SU-DHL-6 (cell line): Measurements from ENCODE around the gene ARL4D.

ENCODE experiments used
- H2AFZ ChIP-seq: fragments of 200-600 bp; sonication (generic); 2 replicates; pipeline ENCODE4 v1.6.1; 2014; ENCODE audit warnings: low read depth, mild to moderate bottlenecking, moderate library complexity, mixed read lengths, antibody characterized with exemption, low read length; ENCODE audit not compliant: severe bottlenecking
- H3F3A ChIP-seq: fragments of 200-600 bp; shearing (Covaris generic); 2 replicates; pipeline ENCODE4 v1.6.0; 2016; ENCODE audit warnings: antibody characterized with exemption, mild to moderate bottlenecking; ENCODE audit not compliant: insufficient read depth
- H3K27ac ChIP-seq: fragments of 200-600 bp; sonication (generic); 2 replicates; pipeline ENCODE4 v1.5.1; 2016; ENCODE audit warnings: low read depth, mild to moderate bottlenecking, low read length, moderate library complexity, mixed read lengths
- H3K27me3 ChIP-seq: fragments of 200-600 bp; sonication (generic), shearing (Covaris generic); 2 replicates; pipeline ENCODE4 v1.6.0; 2014; ENCODE audit warnings: mild to moderate bottlenecking, low read length
- H3K36me3 ChIP-seq: fragments of 200-600 bp; sonication (generic); 2 replicates; pipeline ENCODE4 v1.6.1; 2014; ENCODE audit warnings: mild to moderate bottlenecking, low read length, mixed read lengths
- H3K4me2 ChIP-seq: fragments of 300-600, 200-600 bp; shearing (Covaris generic), sonication (generic); 2 replicates; pipeline ENCODE4 v1.6.0; 2014; ENCODE audit warnings: low read length, low read depth, mild to moderate bottlenecking; ENCODE audit not compliant: poor library complexity, severe bottlenecking
- H3K4me3 ChIP-seq: fragments of 200-600 bp; sonication (generic); 2 replicates; pipeline ENCODE4 v1.5.1; 2014; ENCODE audit warnings: antibody characterized with exemption, low read length, mild to moderate bottlenecking, mixed read lengths; ENCODE audit not compliant: insufficient read depth, poor library complexity, severe bottlenecking
- H3K79me2 ChIP-seq: fragments of 200-600 bp; sonication (generic); 2 replicates; pipeline ENCODE4 v1.6.1; 2014; ENCODE audit warnings: mild to moderate bottlenecking, low read length, moderate library complexity; ENCODE audit not compliant: insufficient read depth
- H3K9ac ChIP-seq: fragments of 200-600 bp; sonication (generic); 2 replicates; pipeline ENCODE4 v1.7.0; 2014; ENCODE audit warnings: mild to moderate bottlenecking, low read length
- H3K9me2 ChIP-seq: fragments of 200-600 bp; sonication (generic); replicated peaks from 2 replicates; pipeline ENCODE4 v1.6.1; 2014; ENCODE audit warnings: low read length; ENCODE audit not compliant: insufficient read depth
- H3K9me3 ChIP-seq: fragments of 200-600 bp; sonication (generic); 2 replicates; pipeline ENCODE4 v1.6.1; 2014; ENCODE audit warnings: low read length, mixed read lengths; ENCODE audit not compliant: insufficient read depth
- H4K20me1 ChIP-seq: fragments of 200-600 bp; sonication (generic); 2 replicates; pipeline ENCODE4 v1.6.1; 2014; ENCODE audit warnings: low read depth, mild to moderate bottlenecking, antibody characterized with exemption, low read length, moderate library complexity, mixed read lengths
- CTCF ChIP-seq: fragments of 200-600 bp; sonication (generic); IDR thresholded peaks from one replicate; pipeline ENCODE4 v1.5.1; 2017; ENCODE audit warnings: antibody characterized with exemption, mild to moderate bottlenecking, low read length, moderate library complexity; ENCODE audit not compliant: insufficient read depth, poor library complexity, severe bottlenecking
- EZH2phosphoT487 ChIP-seq: fragments of 200-600 bp; sonication (generic), shearing (Covaris generic); conservative IDR thresholded peaks from 2 replicates; pipeline ENCODE4 v1.6.1; 2018; ENCODE audit warnings: mild to moderate bottlenecking, antibody characterized with exemption, low read length, moderate library complexity, mixed read lengths

Gene ARL4D

GRCh38 chr17:43377056-43377810, 21.6 kb upstream of the ARL4D start:
- H3K4me3 ChIP-seq: no peak overlapping the region
- no peak overlapping the region for H3K27ac ChIP-seq
- H3K9me3 ChIP-seq: peaks cover 17% of the 10 kb centered on the region; the same call in 1 of the 2 replicates
- H3K4me2 ChIP-seq: no peak overlapping the region
- H3K9ac ChIP-seq: no peak overlapping the region
- H4K20me1 ChIP-seq: no peaks in the 10 kb centered on the region
- H3K36me3 ChIP-seq: no peaks in the 10 kb centered on the region
- no peaks in the 10 kb centered on the region for H3K9me2 ChIP-seq
- H3K79me2 ChIP-seq: no peaks in the 10 kb centered on the region
- no peaks in the 10 kb centered on the region for H3K27me3 ChIP-seq
- no peak for TF ChIP-seq EZH2phosphoT487
- TF ChIP-seq CTCF: no peak
- no peak overlapping the region for H2AFZ ChIP-seq
- no peaks in the 10 kb centered on the region for H3F3A ChIP-seq

DNA sequence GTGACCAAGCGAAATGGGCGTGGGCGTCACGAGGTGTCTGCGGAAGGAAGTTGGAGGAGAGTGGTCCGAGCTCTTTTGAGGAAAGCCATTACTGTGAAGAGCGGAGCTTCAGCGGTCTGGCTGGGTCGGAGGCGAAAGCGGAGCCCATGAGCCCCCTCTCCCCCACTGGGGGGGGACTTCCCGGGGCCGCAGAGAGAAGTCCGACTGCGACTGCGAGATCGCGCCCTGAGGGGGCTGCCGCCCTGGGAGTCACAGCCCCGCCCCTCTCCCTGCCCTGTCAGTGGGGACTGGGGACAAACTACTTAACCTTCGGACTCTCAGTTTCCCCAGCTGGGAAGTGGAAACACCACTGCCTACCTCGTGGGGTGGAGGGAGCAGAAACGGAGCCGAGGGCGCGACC, 20.0 kb upstream of the ARL4D start:
- Histone ChIP-seq H3K4me2 (no peak overlapping the region), H3K79me2 (no peaks in the 10 kb centered on the region), H4K20me1 (no peaks in the 10 kb centered on the region), H3K9ac (no peak overlapping the region), H3K27me3 (no peaks in the 10 kb centered on the region), H3K9me3 (peaks cover 17% of the 10 kb centered on the region; the same call in 1 of the 2 replicates), H2AFZ (no peak overlapping the region), H3K36me3 (no peaks in the 10 kb centered on the region), H3K4me3 (no peak overlapping the region), H3K27ac (no peak overlapping the region), H3K9me2 (no peaks in the 10 kb centered on the region), H3F3A (no peaks in the 10 kb centered on the region)
- TF ChIP-seq CTCF: no peak
- TF ChIP-seq EZH2phosphoT487: no peak

- Histone ChIP-seq H2AFZ (no peak overlapping the region), H3K9me2 (no peaks in the 10 kb centered on the region), H3K36me3 (no peaks in the 10 kb centered on the region)
Measured at GRCh38 chr17:43380307-43380706, 18.5 kb upstream of the ARL4D start.

More at GRCh38 chr17:43380307-43380706, 18.5 kb upstream of the ARL4D start:
- H3K79me2 ChIP-seq: no peaks in the 10 kb centered on the region
- H3F3A ChIP-seq: no peaks in the 10 kb centered on the region
- H3K27me3 ChIP-seq: no peaks in the 10 kb centered on the region
- H4K20me1 ChIP-seq: no peaks in the 10 kb centered on the region
- no peak overlapping the region for H3K4me2 ChIP-seq
- H3K9ac ChIP-seq: no peak overlapping the region
- no peak overlapping the region for H3K4me3 ChIP-seq
- peaks cover 17% of the 10 kb centered on the region; the same call in 1 of the 2 replicates for H3K9me3 ChIP-seq
- no peak overlapping the region for H3K27ac ChIP-seq
- TF ChIP-seq CTCF (no peak), EZH2phosphoT487 (no peak)
